Mesendoderm (in vitro differentiated cells): Measurements from ENCODE around the gene FAM9C.
"Not testable (repeated sequence)": the region's sequence is repeated elsewhere in the genome, so short reads cannot be mapped to it uniquely, and the experiment has no call there.

Experiments
- DNase-seq: peaks from one replicate; pipeline ENCODE4 v3.0.0; 2013
- H2AK5ac ChIP-seq: 2 replicates; pipeline ENCODE4 v1.6.1; 2013; ENCODE audit warnings: low read length, inconsistent platforms
- H2BK120ac ChIP-seq: 2 replicates; pipeline ENCODE4 v1.6.1; 2013; ENCODE audit warnings: low read depth, mild to moderate bottlenecking, low read length, moderate library complexity, mixed read lengths
- H2BK15ac ChIP-seq: replicated peaks from 2 replicates; pipeline ENCODE4 v1.6.1; 2013; ENCODE audit warnings: low read depth, mild to moderate bottlenecking, moderate library complexity
- H2BK5ac ChIP-seq: 2 replicates; pipeline ENCODE4 v1.6.1; 2013; ENCODE audit warnings: low read length, inconsistent platforms
- H3K18ac ChIP-seq: 2 replicates; pipeline ENCODE4 v1.6.1; 2013; ENCODE audit warnings: mild to moderate bottlenecking, low read length, mixed read lengths
- H3K23ac ChIP-seq: one replicate; pipeline ENCODE4 v1.6.1; 2013; ENCODE audit warnings: low read length
- H3K27ac ChIP-seq: 2 replicates; pipeline ENCODE4 v1.5.1; 2013; ENCODE audit warnings: low read depth, mild to moderate bottlenecking, inconsistent platforms, low read length, moderate library complexity
- H3K27me3 ChIP-seq: 2 replicates; pipeline ENCODE4 v1.6.1; 2013; ENCODE audit warnings: low read length, control low read depth, mild to moderate bottlenecking, inconsistent platforms; ENCODE audit not compliant: insufficient read depth, poor library complexity
- H3K36me3 ChIP-seq: 2 replicates; pipeline ENCODE4 v1.6.1; 2013; ENCODE audit warnings: low read length, inconsistent platforms; ENCODE audit not compliant: control insufficient read depth, insufficient read depth
- H3K4ac ChIP-seq: one replicate; pipeline ENCODE4 v1.6.1; 2013; ENCODE audit warnings: low read depth, mild to moderate bottlenecking, low read length, moderate library complexity
- H3K4me1 ChIP-seq: 2 replicates; pipeline ENCODE4 v1.6.1; 2013; ENCODE audit warnings: low read depth, low read length, inconsistent platforms; ENCODE audit not compliant: control insufficient read depth
- H3K4me2 ChIP-seq: 2 replicates; pipeline ENCODE4 v1.6.1; 2013; ENCODE audit warnings: low read length
- H3K4me3 ChIP-seq: 2 replicates; pipeline ENCODE4 v1.5.1; 2013; ENCODE audit warnings: mild to moderate bottlenecking, low read length
- H3K56ac ChIP-seq: one replicate; pipeline ENCODE4 v1.6.1; 2013; ENCODE audit warnings: low read length
- H3K79me1 ChIP-seq: 2 replicates; pipeline ENCODE4 v1.6.1; 2013; ENCODE audit warnings: low read length, inconsistent platforms
- H3K79me2 ChIP-seq: 2 replicates; pipeline ENCODE4 v1.6.1; 2013; ENCODE audit warnings: mild to moderate bottlenecking, low read length; ENCODE audit not compliant: control insufficient read depth, insufficient read depth
- H3K9ac ChIP-seq: 2 replicates; pipeline ENCODE4 v1.6.1; 2013; ENCODE audit warnings: low read length, inconsistent platforms
- H4K5ac ChIP-seq: one replicate; pipeline ENCODE4 v1.6.1; 2013; ENCODE audit warnings: low read length
- H4K8ac ChIP-seq: one replicate; pipeline ENCODE4 v1.6.1; 2013; ENCODE audit warnings: low read depth, mild to moderate bottlenecking, control low read depth, low read length, moderate library complexity
- WGBS: extraction: QIAGEN DNeasy Blood & Tissue Kit; methylation state at CpG from one replicate; pipeline ENCODE4 v1.1.7; 2013; ENCODE audit warnings: low lambda C conversion rate, missing lambda C conversion rate; ENCODE audit not compliant: insufficient coverage; ENCODE audit errors: extremely low coverage; 5-methylcytosine and 5-hydroxymethylcytosine counted together

The FAM9C gene

DNA sequence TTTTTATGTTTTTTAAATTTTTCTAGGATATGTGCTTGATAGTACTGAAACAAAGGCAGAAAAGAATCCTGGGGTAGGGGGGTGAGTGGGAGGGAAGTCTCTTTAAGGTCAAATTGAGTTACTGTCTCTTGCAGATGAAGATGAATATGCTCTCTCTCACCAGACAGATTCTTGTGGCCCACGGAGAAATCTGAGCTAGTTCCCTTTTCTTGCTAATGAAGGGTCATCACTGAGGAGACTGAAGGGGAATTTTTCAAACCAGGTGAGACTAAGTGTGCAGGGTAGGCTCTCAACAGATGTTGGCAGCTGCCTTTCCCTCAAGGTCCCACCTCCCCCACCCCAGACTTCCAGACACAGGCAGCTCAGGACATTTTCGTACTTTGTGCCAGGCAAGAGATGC is 21.5 kb downstream of the FAM9C start:
- no peaks in the 10 kb centered on the region for H3K79me2 ChIP-seq

DNA sequence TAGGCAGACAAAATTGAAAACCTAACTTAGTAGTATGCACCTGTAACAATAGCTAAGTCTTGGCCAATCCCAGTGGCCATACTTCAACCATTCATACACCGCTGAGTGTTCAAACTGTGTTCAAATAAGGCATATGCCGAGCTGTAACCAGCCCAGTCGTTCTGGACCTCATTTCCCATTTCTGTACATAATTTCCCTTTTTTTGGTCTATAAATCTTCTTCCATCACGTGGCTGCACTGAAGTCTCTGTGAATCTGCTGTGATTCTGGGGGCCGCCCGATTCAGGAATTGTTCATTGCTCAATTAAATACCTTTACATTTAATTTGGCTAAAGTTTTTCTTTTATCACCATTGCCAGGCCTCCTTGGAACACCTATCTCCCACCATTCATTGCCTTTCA is 27.7 kb downstream of the FAM9C start:
- H2BK120ac ChIP-seq: peak overlapping the region; percentile 61
- not testable (repeated sequence) for H3K4me2 ChIP-seq, H2BK5ac ChIP-seq, H3K79me2 ChIP-seq, DNase-seq, H3K4ac ChIP-seq, H3K4me3 ChIP-seq, H3K27ac ChIP-seq, H3K4me1 ChIP-seq, H3K9ac ChIP-seq, H3K56ac ChIP-seq, H3K36me3 ChIP-seq, H3K27me3 ChIP-seq, H3K79me1 ChIP-seq, H2BK15ac ChIP-seq, H2AK5ac ChIP-seq, H3K18ac ChIP-seq, H4K5ac ChIP-seq, H4K8ac ChIP-seq, H3K23ac ChIP-seq
- WGBS: no CpG with 5 or more reads among the region's 6 CpGs

More for the DNA sequence above, 21.5 kb downstream of the FAM9C start:
- H2BK120ac ChIP-seq: no peak overlapping the region
- WGBS: no CpG with 5 or more reads among the region's 2 CpGs
- DNase-seq: no peak
- H3K18ac ChIP-seq: no peak overlapping the region
- H2BK15ac ChIP-seq: no peak overlapping the region
- no peak overlapping the region for H4K5ac ChIP-seq
- H3K4ac ChIP-seq: no peak overlapping the region
- no peak overlapping the region for H3K9ac ChIP-seq
- no peaks in the 10 kb centered on the region for H3K4me1 ChIP-seq
- H3K27me3 ChIP-seq: no peaks in the 10 kb centered on the region
- no peak overlapping the region for H2BK5ac ChIP-seq
- no peak overlapping the region for H2AK5ac ChIP-seq
- no peak overlapping the region for H3K27ac ChIP-seq
- no peak overlapping the region for H3K23ac ChIP-seq
- H3K79me1 ChIP-seq: no peaks in the 10 kb centered on the region
- no peak overlapping the region for H4K8ac ChIP-seq
- H3K4me3 ChIP-seq: no peak overlapping the region
- H3K36me3 ChIP-seq: no peaks in the 10 kb centered on the region
- H3K56ac ChIP-seq: no peak overlapping the region
- H3K4me2 ChIP-seq: no peak overlapping the region

DNA sequence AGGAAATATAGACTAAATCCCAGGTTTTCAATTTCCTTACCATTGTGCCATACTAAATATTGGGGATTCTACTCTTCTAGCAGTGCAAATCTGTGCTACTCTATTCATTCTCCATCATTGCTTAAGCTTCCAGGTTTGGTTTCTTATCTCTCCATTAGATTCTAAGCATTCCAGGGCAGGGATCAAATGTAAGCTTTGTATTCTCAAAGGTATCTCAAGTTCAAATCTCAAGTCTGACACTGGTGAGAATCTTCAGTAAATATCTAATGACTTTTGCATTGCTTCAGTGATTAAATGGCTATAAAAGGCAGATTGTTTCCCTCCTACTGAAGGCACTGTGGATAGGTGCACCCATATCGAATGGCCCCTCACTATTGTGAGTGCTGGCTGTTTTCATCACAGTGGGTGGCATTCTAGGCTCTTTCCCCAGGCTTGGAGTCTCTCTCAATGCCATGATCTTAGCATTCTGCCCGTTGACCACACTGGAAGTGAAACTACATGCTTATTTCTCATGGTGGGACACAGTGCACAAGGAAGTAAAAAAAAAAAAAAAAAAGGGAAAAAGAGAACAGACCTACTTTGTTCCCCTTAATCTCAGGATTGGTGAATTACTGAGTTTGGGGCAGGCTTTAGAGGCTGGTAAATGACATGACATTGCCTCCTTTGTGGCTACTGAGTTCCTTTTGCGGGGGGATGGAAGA is 28.7 kb downstream of the FAM9C start:
- Histone ChIP-seq H3K56ac (peak overlapping the region; percentile 42), H3K27ac (peak overlapping the region; percentile 36), H3K79me1 (no peaks in the 10 kb centered on the region), H4K5ac (no peak overlapping the region), H3K4me3 (no peak overlapping the region), H2BK120ac (peak overlapping the region; percentile 23), H3K79me2 (no peaks in the 10 kb centered on the region), H3K4me1 (peaks cover 7% of the 10 kb centered on the region), H4K8ac (no peak overlapping the region), H2BK15ac (no peak overlapping the region), H2BK5ac (no peak overlapping the region), H3K18ac (peak overlapping the region; percentile 18), H3K9ac (no peak overlapping the region), H3K36me3 (no peaks in the 10 kb centered on the region), H2AK5ac (no peak overlapping the region), H3K4ac (no peak overlapping the region), H3K4me2 (no peak overlapping the region), H3K23ac (no peak overlapping the region), H3K27me3 (no peaks in the 10 kb centered on the region)
- DNase-seq: peak; percentile 78
- WGBS: no CpG with 5 or more reads among the region's 3 CpGs

DNA sequence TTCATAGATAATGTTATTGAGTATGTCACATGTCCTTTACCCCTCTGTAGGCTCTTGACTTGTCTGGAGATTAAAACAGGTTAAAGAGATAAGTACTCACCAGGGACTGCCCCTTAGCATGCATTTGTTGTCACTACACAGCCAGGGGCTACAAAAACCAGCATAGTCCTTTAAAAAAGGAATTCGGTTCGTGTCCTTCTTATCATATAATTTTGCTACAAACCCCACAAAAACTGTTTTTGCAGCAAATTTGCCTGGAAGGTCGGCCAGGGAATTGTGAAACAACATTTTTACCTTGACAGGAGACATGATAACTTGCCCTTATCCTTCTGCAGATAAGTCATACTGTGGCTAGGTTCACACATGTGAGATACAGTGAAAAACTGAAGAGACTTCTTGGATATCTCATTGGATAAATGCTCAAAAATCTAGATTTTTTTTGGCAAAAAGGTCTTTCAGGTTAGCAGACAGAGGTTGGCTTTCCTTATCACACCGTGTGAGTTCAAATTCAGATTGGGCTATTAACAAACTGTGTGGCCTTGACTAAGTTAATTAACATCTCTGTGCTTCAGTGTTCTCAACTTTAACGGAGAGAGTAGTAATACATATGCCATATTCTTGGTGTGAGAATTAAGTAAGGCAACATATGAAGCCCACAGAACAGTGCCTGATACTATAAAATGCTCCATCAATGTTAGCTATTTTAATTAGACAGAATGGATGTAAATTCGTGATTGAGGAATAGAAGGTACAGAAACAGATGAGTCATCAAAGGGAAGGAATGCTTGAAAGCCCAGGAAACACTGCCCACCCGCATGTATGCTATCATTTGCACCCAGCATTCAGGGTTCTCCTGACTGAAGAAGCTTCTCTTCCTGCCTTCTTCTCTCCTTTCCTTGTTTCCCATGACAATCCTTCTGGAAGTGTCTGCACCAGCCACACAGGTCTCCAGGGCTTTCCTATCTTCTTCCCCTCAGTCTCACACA is 30.0 kb downstream of the FAM9C start:
- peak overlapping the region; percentile 36 for H2BK120ac ChIP-seq
- peak overlapping the region; percentile 12 for H3K18ac ChIP-seq
- no peaks in the 10 kb centered on the region for H3K27me3 ChIP-seq
- DNase-seq: peak; percentile 76
- peak overlapping the region; percentile 78 for H2BK5ac ChIP-seq
- H2AK5ac ChIP-seq: no peak overlapping the region
- no peak overlapping the region for H4K8ac ChIP-seq
- H3K27ac ChIP-seq: peak overlapping the region; percentile 76
- H3K9ac ChIP-seq: no peak overlapping the region
- H3K4me1 ChIP-seq: peaks cover 7% of the 10 kb centered on the region
- H3K4me2 ChIP-seq: no peak overlapping the region
- H4K5ac ChIP-seq: no peak overlapping the region
- peak overlapping the region; percentile 34 for H3K56ac ChIP-seq
- no CpG with 5 or more reads among the region's 7 CpGs for WGBS
- no peaks in the 10 kb centered on the region for H3K79me2 ChIP-seq
- H3K79me1 ChIP-seq: no peaks in the 10 kb centered on the region
- no peak overlapping the region for H3K23ac ChIP-seq
- no peak overlapping the region for H2BK15ac ChIP-seq
- H3K4me3 ChIP-seq: no peak overlapping the region
- H3K36me3 ChIP-seq: no peaks in the 10 kb centered on the region
- H3K4ac ChIP-seq: peak overlapping the region; percentile 9

DNA sequence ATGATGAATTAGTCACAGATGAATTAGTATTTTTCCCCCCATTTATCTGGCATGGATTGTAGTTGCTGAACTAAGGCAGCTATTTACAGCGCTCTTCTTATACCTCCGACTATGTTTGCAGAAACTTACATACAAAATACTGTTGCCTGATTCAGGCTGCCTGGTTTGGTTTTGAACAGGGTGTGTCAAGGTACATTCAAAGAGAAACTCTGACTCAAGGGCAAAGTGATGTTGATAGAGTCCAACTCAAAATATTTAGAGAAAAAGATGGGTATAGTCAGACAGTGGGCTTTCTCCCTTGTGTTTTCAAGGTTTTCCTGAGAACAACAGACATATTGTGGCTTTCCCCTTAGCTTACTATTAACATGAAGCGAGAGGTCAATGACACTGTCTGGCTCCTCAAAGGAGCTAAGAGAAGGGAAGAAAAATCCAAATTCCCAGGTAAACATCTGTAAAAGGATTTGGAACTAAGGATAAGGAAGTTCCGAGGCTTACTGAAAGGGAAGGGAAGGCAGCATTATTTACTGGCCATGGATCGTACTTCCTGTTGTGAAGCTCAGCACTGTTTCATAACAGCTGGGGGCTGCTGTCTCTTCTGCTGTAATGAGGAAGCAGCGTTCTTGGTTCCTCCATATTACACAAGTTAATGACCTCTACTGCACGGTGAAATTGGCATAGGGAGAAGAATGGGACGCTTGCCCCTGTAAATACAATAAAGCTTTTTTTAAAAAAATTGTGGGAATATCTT is 30.9 kb downstream of the FAM9C start:
- H3K18ac ChIP-seq: peak overlapping the region; percentile 51
- H3K4me2 ChIP-seq: no peak overlapping the region
- H2BK15ac ChIP-seq: no peak overlapping the region
- peak overlapping the region; percentile 76 for H3K27ac ChIP-seq
- no peak overlapping the region for H4K5ac ChIP-seq
- DNase-seq: peak; percentile 56
- H4K8ac ChIP-seq: no peak overlapping the region
- no peak overlapping the region for H2AK5ac ChIP-seq
- H3K23ac ChIP-seq: no peak overlapping the region
- H2BK5ac ChIP-seq: peak overlapping the region; percentile 30
- H3K79me1 ChIP-seq: no peaks in the 10 kb centered on the region
- no peaks in the 10 kb centered on the region for H3K36me3 ChIP-seq
- H3K79me2 ChIP-seq: no peaks in the 10 kb centered on the region
- H3K9ac ChIP-seq: no peak overlapping the region
- no peaks in the 10 kb centered on the region for H3K27me3 ChIP-seq
- H2BK120ac ChIP-seq: no peak overlapping the region
- peaks cover 7% of the 10 kb centered on the region for H3K4me1 ChIP-seq
- WGBS: no CpG with 5 or more reads among the region's 8 CpGs
- peak overlapping the region; percentile 60 for H3K56ac ChIP-seq
- H3K4me3 ChIP-seq: no peak overlapping the region
- peak overlapping the region; percentile 36 for H3K4ac ChIP-seq
